22Rv1 (cell line): ENCODE results near the gene TMEM62.

Experiments
- H3K27ac ChIP-seq: fragments of 450-650 bp; 2 replicates; pipeline ENCODE4 v1.5.1; 2017
- CTCF ChIP-seq: fragments of 450-650 bp; IDR thresholded peaks from 2 replicates; pipeline ENCODE4 v1.5.1; 2017; ENCODE audit warnings: mild to moderate bottlenecking
- ZFX ChIP-seq: fragments of 450-650 bp; IDR thresholded peaks from 2 replicates; pipeline ENCODE4 v1.6.1; 2017; ENCODE audit warnings: antibody characterized with exemption, borderline replicate concordance

The TMEM62 gene

GRCh38 chr15:43226436-43227305, 93.3 kb downstream of the TMEM62 start:
- H3K27ac ChIP-seq = no peak overlapping the region

GRCh38 chr15:43229977-43230376, 96.6 kb downstream of the TMEM62 start:
- no peak for TF ChIP-seq CTCF
- TF ChIP-seq ZFX = no peak
- H3K27ac ChIP-seq = no peak overlapping the region

More at GRCh38 chr15:43226436-43227305, 93.3 kb downstream of the TMEM62 start:
- TF ChIP-seq CTCF (no peak), ZFX (no peak)

- H3K27ac ChIP-seq = no peak overlapping the region
- TF ChIP-seq CTCF = no peak
- no peak for TF ChIP-seq ZFX
Measured at GRCh38 chr15:43230640-43231115, 97.3 kb downstream of the TMEM62 start.

- no peak overlapping the region for H3K27ac ChIP-seq
Measured at GRCh38 chr15:43232289-43232874, 99.0 kb downstream of the TMEM62 start.

More at GRCh38 chr15:43232289-43232874, 99.0 kb downstream of the TMEM62 start:
- TF ChIP-seq ZFX = no peak
- TF ChIP-seq CTCF = no peak
